CD8-positive, alpha-beta T cell (primary cell): ENCODE measurements around the gene ICAM4. TPM values are rescaled to one million over a fixed set of nuclear protein-coding genes. Genes with fewer than 3 reads are reported as not detected.

Experiments
- total RNA-seq, 46 experiments: library from RNA in 2 of 46; stranded (reverse) in 2 of 46; gene quantifications; one replicate each; pipeline ENCODE4 v1.2.3 and lab custom pipeline; 2021 to 2026

ICAM4 gene
- total RNA-seq, 2 experiments from 2014 or later, result 0.28 TPM; not detected in 1

Other genes starting within 250 kb of the ICAM4 start
- 10 to 100 TPM; 56.4 to 61.6 TPM for gene SHFL, start 200.6 kb upstream of the ICAM4 start, total RNA-seq
- 1 to 10 TPM; 1.2 TPM for gene ANGPTL6, start 184.3 kb upstream of the ICAM4 start, total RNA-seq
- gene PPAN, start 180.6 kb upstream of the ICAM4 start, total RNA-seq, result 100 to 1,000 TPM in 1 of 2 experiments, 10 to 100 TPM in 1; 97.6 to 114 TPM
- 10 to 100 TPM; 74.4 to 76.3 TPM for gene P2RY11, start 175.3 kb upstream of the ICAM4 start, total RNA-seq
- 100 to 1,000 TPM; 331 to 334 TPM for gene EIF3G, start 167.1 kb upstream of the ICAM4 start, total RNA-seq
- 100 to 1,000 TPM; 135 to 154 TPM for gene DNMT1, start 92.0 kb upstream of the ICAM4 start, total RNA-seq
- gene S1PR2, start 55.6 kb upstream of the ICAM4 start, total RNA-seq, result 10 to 100 TPM; 13.3 to 14.8 TPM
- gene MRPL4, start 34.7 kb upstream of the ICAM4 start, total RNA-seq, result 10 to 100 TPM; 39.5 to 46.0 TPM
- 10 to 100 TPM; 15.0 to 17.1 TPM for gene ICAM1, start 15.8 kb upstream of the ICAM4 start, total RNA-seq
- not detected for gene ICAM5, start 3.0 kb downstream of the ICAM4 start, total RNA-seq
- 1 to 10 TPM; 1.7 to 1.8 TPM for gene ZGLP1, start 22.9 kb downstream of the ICAM4 start, total RNA-seq
- gene FDX2, start 29.1 kb downstream of the ICAM4 start, total RNA-seq, result 1 to 10 TPM; 3.1 to 4.2 TPM
- 10 to 100 TPM; 33.3 to 33.6 TPM for gene RAVER1, start 46.6 kb downstream of the ICAM4 start, total RNA-seq
- gene ICAM3, start 52.7 kb downstream of the ICAM4 start, total RNA-seq, result 100 to 1,000 TPM; 134 to 140 TPM
- 100 to 1,000 TPM; 244 to 250 TPM for gene TYK2, start 93.6 kb downstream of the ICAM4 start, total RNA-seq
- gene CDC37, start 116.6 kb downstream of the ICAM4 start, total RNA-seq, result 100 to 1,000 TPM; 195 to 196 TPM
- 10 to 100 TPM; 21.1 to 23.6 TPM for gene PDE4A, start 133.6 kb downstream of the ICAM4 start, total RNA-seq
- gene KEAP1, start 216.4 kb downstream of the ICAM4 start, total RNA-seq, result 10 to 100 TPM; 13.1 to 13.7 TPM
- 10 to 100 TPM; 21.6 to 22.5 TPM for gene S1PR5, start 230.5 kb downstream of the ICAM4 start, total RNA-seq